Fibroblast of lung (primary cell): ENCODE results near the gene KHNYN. TPM values are rescaled to one million over a fixed set of nuclear protein-coding genes. Genes with fewer than 3 reads are reported as not detected.

Source experiments
- DNase-seq, 2 donors: peaks; one replicate each; pipeline versions ENCODE4 v3.0.0 to v3.0.0-alpha.2; 2010; ENCODE audit warnings: low read depth in 2 of 2
- H2AFZ ChIP-seq: 2 replicates; pipeline ENCODE4 v1.5.1; 2012; ENCODE audit warnings: low read length, control low read depth, inconsistent platforms
- H3K27ac ChIP-seq: 2 replicates; pipeline ENCODE4 v1.5.1; 2011; ENCODE audit warnings: low read length, control low read depth; ENCODE audit not compliant: insufficient read depth
- H3K27me3 ChIP-seq: 2 replicates; pipeline ENCODE4 v1.5.1; 2011; ENCODE audit warnings: mild to moderate bottlenecking, low read length; ENCODE audit not compliant: control insufficient read depth, insufficient read depth
- H3K36me3 ChIP-seq: 2 replicates; pipeline ENCODE4 v1.5.1; 2011; ENCODE audit warnings: low read length; ENCODE audit not compliant: control insufficient read depth, insufficient read depth
- H3K4me1 ChIP-seq: 2 replicates; pipeline ENCODE4 v1.5.1; 2011; ENCODE audit warnings: low read length; ENCODE audit not compliant: control insufficient read depth, insufficient read depth; ENCODE audit errors: extremely low read depth
- H3K4me2 ChIP-seq: 2 replicates; pipeline ENCODE4 v1.5.1; 2011; ENCODE audit warnings: low read length, control low read depth; ENCODE audit not compliant: insufficient read depth; ENCODE audit errors: extremely low read depth
- H3K4me3 ChIP-seq, 4 experiments: fragments of 200-600 bp in 1 of 4; sonication (generic) in 1 of 4; replicated peaks in 1 of 4; 2 replicates each; pipeline ENCODE4 v1.5.1; 2011 to 2016; ENCODE audit warnings: low read length in 4 of 4, low read depth in 3 of 4, mild to moderate bottlenecking in 3 of 4, control low read depth in 2 of 4, inconsistent platforms in 1 of 4, mixed read lengths in 1 of 4; ENCODE audit not compliant: insufficient read depth in 1 of 4; ENCODE audit errors: control extremely low read depth in 1 of 4
- H3K79me2 ChIP-seq: 2 replicates; pipeline ENCODE4 v1.5.1; 2012; ENCODE audit warnings: mild to moderate bottlenecking, low read length, inconsistent platforms; ENCODE audit not compliant: control insufficient read depth, insufficient read depth
- H3K9ac ChIP-seq: 2 replicates; pipeline ENCODE4 v1.5.1; 2011; ENCODE audit warnings: mild to moderate bottlenecking, low read length, control low read depth; ENCODE audit not compliant: insufficient read depth
- H3K9me3 ChIP-seq: 2 replicates; pipeline ENCODE4 v1.5.1; 2012; ENCODE audit warnings: low read depth, low read length; ENCODE audit not compliant: control insufficient read depth, insufficient read depth
- H4K20me1 ChIP-seq: 2 replicates; pipeline ENCODE4 v1.5.1; 2011; ENCODE audit warnings: low read length; ENCODE audit not compliant: control insufficient read depth, insufficient read depth; ENCODE audit errors: extremely low read depth
- CTCF ChIP-seq, 2 donors: IDR thresholded peaks in 1 of 2; conservative IDR thresholded peaks in 1 of 2; 1 replicate in 1 of 2; 2 replicates in 1 of 2; pipeline ENCODE4 v1.5.1; 2011 to 2012; ENCODE audit warnings: low read length in 2 of 2, control low read depth in 1 of 2, inconsistent platforms in 1 of 2, low read depth in 1 of 2, mild to moderate bottlenecking in 1 of 2
- EZH2 ChIP-seq: IDR thresholded peaks from 2 replicates; pipeline ENCODE4 v1.5.1; 2012; ENCODE audit warnings: low read length, control low read depth, mild to moderate bottlenecking; ENCODE audit errors: missing control alignments
- polyA minus RNA-seq: library from RNA; depleted of rRNA, polyadenylated mRNA; stranded (reverse); fragments of >200 nt; gene quantifications from 2 replicates; pipeline ENCODE4 v1.2.3, GENCODE V29; 2011; ENCODE audit warnings: low replicate concordance
- polyA plus RNA-seq, 2 donors: library from polyadenylated mRNA; depleted of rRNA in 1 of 2; stranded (reverse) in 1 of 2; unstranded in 1 of 2; fragments of >200 nt; gene quantifications; 2 replicates each; pipeline ENCODE4 v1.2.1, GENCODE V29; 2011 to 2012; ENCODE audit warnings: missing spikeins in 1 of 2
- total RNA-seq: library from RNA; depleted of rRNA; stranded (reverse); fragments of >200 nt; gene quantifications from 2 replicates; pipeline ENCODE4 v1.2.1, GENCODE V29; 2014

Gene KHNYN
- 55.2 and 61.1 TPM in 2 replicates for total RNA-seq
- 12.2 and 14.6 TPM in 2 replicates for polyA plus RNA-seq
- polyA plus RNA-seq (2012), result 23.3 and 23.5 TPM in 2 replicates
- 27.4 and 33.6 TPM in 2 replicates for polyA minus RNA-seq

- H3K27ac ChIP-seq, result peak within 1 kb of the TSS; percentile 97
These were observed at the start of gene KHNYN, which contains the start of gene CBLN3 for GRCh38 chr14:24429395-24430142. Gene KHNYN (plus strand): TSS chr14:24429954. CDS start chr14:24430731, 777 bp downstream. Gene CBLN3 (minus strand): TSS chr14:24429668. CDS start chr14:24429054, 614 bp downstream.

GRCh38 chr14:24381363-24382063, 48.2 kb upstream of the KHNYN start:
- no peak overlapping the region for H3K4me3 ChIP-seq
- no peak overlapping the region for H3K9ac ChIP-seq
- H3K27me3 ChIP-seq, result no peaks in the 10 kb centered on the region
- H2AFZ ChIP-seq, result no peak overlapping the region
- H3K27ac ChIP-seq, result no peak overlapping the region
- DNase-seq, result no peak
- H4K20me1 ChIP-seq, result no peaks in the 10 kb centered on the region
- H3K79me2 ChIP-seq, result no peaks in the 10 kb centered on the region
- no peak overlapping the region for H3K4me2 ChIP-seq
- TF ChIP-seq CTCF (conservative IDR thresholded peaks at IDR 0.05 in 1 of 2, IDR thresholded peaks at IDR 0.05 in 1 of 2; ENCODE audit: low read depth in 1 of 2, low read length in 2 of 2) (no peak), EZH2 (no peak)
- H3K4me1 ChIP-seq, result no peaks in the 10 kb centered on the region
- H3K9me3 ChIP-seq, result no peaks in the 10 kb centered on the region
- H3K36me3 ChIP-seq, result peaks cover 14% of the 10 kb centered on the region

More at GRCh38 chr14:24429395-24430142, at the start of gene KHNYN, which contains the start of gene CBLN3:
- no peaks in the 10 kb centered on the region for H3K9me3 ChIP-seq
- DNase-seq, result peak; percentile 93 to 95
- no peaks in the 10 kb centered on the region for H3K27me3 ChIP-seq
- peaks cover 9% of the 10 kb centered on the region for H3K4me1 ChIP-seq
- H3K36me3 ChIP-seq, result peaks cover 13% of the 10 kb centered on the region
- H3K79me2 ChIP-seq, result peaks cover 17% of the 10 kb centered on the region
- peak within 1 kb of the TSS; percentile 95 for H3K4me2 ChIP-seq
- H2AFZ ChIP-seq, result peak within 1 kb of the TSS; percentile 12
- no peaks in the 10 kb centered on the region for H4K20me1 ChIP-seq
- peak within 1 kb of the TSS; percentile 89 for H3K9ac ChIP-seq
- no peak for TF ChIP-seq EZH2
- no peak for TF ChIP-seq CTCF (conservative IDR thresholded peaks at IDR 0.05 in 1 of 2, IDR thresholded peaks at IDR 0.05 in 1 of 2; ENCODE audit: low read depth in 1 of 2, low read length in 2 of 2)
- peak within 1 kb of the TSS; percentile 82 to 97 (median 92) for H3K4me3 ChIP-seq

- no peaks in the 10 kb centered on the region for H3K9me3 ChIP-seq
- H2AFZ ChIP-seq, result no peak overlapping the region
- TF ChIP-seq EZH2, result no peak
- no peak for TF ChIP-seq CTCF (conservative IDR thresholded peaks at IDR 0.05 in 1 of 2, IDR thresholded peaks at IDR 0.05 in 1 of 2; ENCODE audit: low read depth in 1 of 2, low read length in 2 of 2)
- H3K4me1 ChIP-seq, result no peaks in the 10 kb centered on the region
- no peaks in the 10 kb centered on the region for H3K79me2 ChIP-seq
- H3K36me3 ChIP-seq, result peaks cover 11% of the 10 kb centered on the region
- DNase-seq, result no peak
- H3K27me3 ChIP-seq, result no peaks in the 10 kb centered on the region
- H3K27ac ChIP-seq, result no peak overlapping the region
- no peak overlapping the region for H3K4me2 ChIP-seq
- H3K4me3 ChIP-seq, result no peak overlapping the region
- no peaks in the 10 kb centered on the region for H4K20me1 ChIP-seq
- no peak overlapping the region for H3K9ac ChIP-seq
These were observed 47.7 kb upstream of the KHNYN start for GRCh38 chr14:24382064-24382371.
